ENCODE results near the gene IL12B. TPM values are rescaled to one million over a fixed set of nuclear protein-coding genes. Genes with fewer than 3 reads are reported as not detected.

The IL12B gene
- total and polyA plus RNA-seq, 5 donors from 2014 or later, result not detected

DNA sequence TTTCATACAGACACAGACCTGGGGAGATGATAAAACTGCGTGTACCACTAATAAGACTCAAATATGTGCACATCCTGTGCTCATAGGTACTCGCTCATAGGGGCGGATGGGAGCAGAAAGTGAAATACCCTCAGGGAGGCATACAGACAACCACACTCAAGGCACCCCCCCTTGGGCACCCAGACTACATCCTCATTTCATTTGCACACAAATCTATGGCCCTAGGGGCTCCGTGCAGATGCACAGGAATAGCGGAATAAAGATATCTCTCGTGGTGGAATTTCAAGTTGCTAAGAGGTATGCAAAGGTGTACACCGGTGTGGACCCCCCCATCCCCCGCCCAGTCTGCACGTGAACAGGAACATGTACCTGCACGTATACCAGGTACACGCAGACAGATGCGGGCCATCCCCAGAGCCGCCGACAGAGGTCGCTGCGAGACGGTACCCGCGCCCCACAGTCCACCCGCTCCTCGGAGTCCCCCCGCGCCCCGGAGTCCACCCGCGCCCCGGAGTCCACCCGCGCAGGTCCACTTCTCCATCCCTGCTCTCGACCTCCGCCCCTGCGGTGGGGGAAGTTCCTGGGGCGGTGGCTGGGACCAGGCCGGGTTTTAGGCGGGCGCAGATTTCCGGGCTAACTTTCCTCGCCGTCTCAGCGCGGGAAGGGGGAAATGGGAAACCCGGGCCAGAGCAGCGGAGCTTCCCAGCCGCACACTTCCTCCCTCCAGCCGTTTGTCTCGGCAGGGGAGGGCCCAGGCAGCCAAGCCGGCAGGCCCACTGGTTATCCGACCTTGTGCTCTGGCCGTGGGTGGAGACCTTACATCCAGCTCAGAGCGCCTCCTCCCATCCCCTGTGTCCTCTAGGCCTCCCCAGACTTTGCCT lies 1.0 kb upstream of the IL12B start:
- H3K27me3 Mint-ChIP-seq, result peaks cover 27% of the 10 kb centered on the region
- peaks cover 12% of the 10 kb centered on the region for H3K4me1 ChIP-seq (ENCODE audit: control insufficient read depth, insufficient read depth, low read length, poor library complexity, severe bottlenecking)
- H3K36me3 ChIP-seq (ENCODE audit: control insufficient read depth, insufficient read depth, low read length), result no peaks in the 10 kb centered on the region
- H3K27ac Mint-ChIP-seq, result peak overlapping the region in 2 of 3 donors; percentile 46 to 84
- peak overlapping the region; percentile 18 for H3K4me3 ChIP-seq (ENCODE audit: low read depth, low read length)
- DNase-seq (peak; percentile 53 to 67 (median 66)), ATAC-seq (ENCODE audit: low read depth in 2 of 2) (peak; percentile 77 to 88)
- peaks cover 2% of the 10 kb centered on the region for H3K36me3 Mint-ChIP-seq
- no peak overlapping the region for H3K27ac ChIP-seq (ENCODE audit: insufficient read depth, low read length, poor library complexity, severe bottlenecking)
- peaks cover 7 to 18% (median 10%) of the 10 kb centered on the region in 4 donors for H3K4me1 Mint-ChIP-seq
- no peaks in the 10 kb centered on the region for H3K9me3 Mint-ChIP-seq
- no peaks in the 10 kb centered on the region for H3K9me3 ChIP-seq (ENCODE audit: control insufficient read depth in 2 of 2, low read length in 2 of 2)
- peak overlapping the region; percentile 23 to 80 (median 72) for H3K4me3 Mint-ChIP-seq
- peaks cover 3% of the 10 kb centered on the region for H3K27me3 ChIP-seq (ENCODE audit: control insufficient read depth, insufficient read depth, low read length)

- Histone ChIP-seq H3K4me3 (ENCODE audit: low read depth, low read length) (no peak overlapping the region), H3K27ac (ENCODE audit: insufficient read depth, low read length, poor library complexity, severe bottlenecking) (no peak overlapping the region), H3K4me1 (ENCODE audit: control insufficient read depth, insufficient read depth, low read length, poor library complexity, severe bottlenecking) (no peaks in the 10 kb centered on the region), H3K27me3 (ENCODE audit: control insufficient read depth, insufficient read depth, low read length) (peaks cover 14% of the 10 kb centered on the region), H3K36me3 (ENCODE audit: control insufficient read depth, insufficient read depth, low read length) (no peaks in the 10 kb centered on the region), H3K9me3 (ENCODE audit: control insufficient read depth in 2 of 2, low read length in 2 of 2) (no peaks in the 10 kb centered on the region)
- Mint-ChIP-seq H3K27me3 (peaks cover 20% of the 10 kb centered on the region), H3K4me3 (no peak overlapping the region), H3K36me3 (peaks cover 2% of the 10 kb centered on the region), H3K9me3 (no peaks in the 10 kb centered on the region), H3K27ac (no peak overlapping the region), H3K4me1 (no peaks in the 10 kb centered on the region)
- ATAC-seq (ENCODE audit: low read depth in 2 of 2), result no peak
- DNase-seq, result no peak
These were observed 5.3 kb downstream of the IL12B start for GRCh38 chr5:159324986-159325385.

DNA sequence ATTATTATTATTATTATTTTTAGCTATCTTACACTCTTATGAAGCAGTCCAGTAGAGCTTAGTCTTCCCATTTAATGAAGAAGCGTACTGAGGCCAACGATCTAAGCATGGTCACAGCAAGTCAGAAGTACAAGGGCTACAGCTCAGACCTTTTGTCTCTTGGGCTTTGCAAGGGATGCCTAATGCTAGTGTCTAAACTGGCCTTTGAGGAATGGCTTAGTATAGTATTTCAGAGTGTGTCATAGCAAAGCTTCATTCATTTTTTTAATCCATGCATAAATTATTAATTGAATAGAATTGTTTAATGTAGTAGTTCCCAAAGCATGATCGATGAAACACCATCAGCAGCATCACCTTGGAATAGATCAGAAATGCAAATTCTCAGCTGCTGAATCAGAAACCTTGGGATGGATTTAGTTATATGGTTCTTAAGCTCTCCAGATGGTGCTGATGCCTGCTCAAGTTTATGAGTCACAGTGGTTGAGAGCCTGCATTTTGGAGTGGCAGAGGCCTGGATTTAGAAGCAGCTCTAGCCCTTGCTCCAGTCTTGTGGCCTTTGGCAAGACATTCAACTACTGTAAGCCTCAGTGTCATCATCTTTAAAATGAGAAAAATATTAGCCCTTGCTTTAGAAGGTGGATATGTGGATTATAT lies 6.1 kb downstream of the IL12B start:
- no peak for ATAC-seq (ENCODE audit: low read depth in 2 of 2)
- H3K4me3 ChIP-seq (ENCODE audit: low read depth, low read length), result no peak overlapping the region
- Mint-ChIP-seq H3K4me1 (no peaks in the 10 kb centered on the region), H3K27me3 (peaks cover 16% of the 10 kb centered on the region), H3K27ac (no peak overlapping the region), H3K4me3 (no peak overlapping the region), H3K9me3 (no peaks in the 10 kb centered on the region), H3K36me3 (peaks cover 2% of the 10 kb centered on the region)
- peaks cover 14% of the 10 kb centered on the region for H3K27me3 ChIP-seq (ENCODE audit: control insufficient read depth, insufficient read depth, low read length)
- no peaks in the 10 kb centered on the region for H3K9me3 ChIP-seq (ENCODE audit: control insufficient read depth in 2 of 2, low read length in 2 of 2)
- H3K36me3 ChIP-seq (ENCODE audit: control insufficient read depth, insufficient read depth, low read length), result no peaks in the 10 kb centered on the region
- H3K27ac ChIP-seq (ENCODE audit: insufficient read depth, low read length, poor library complexity, severe bottlenecking), result no peak overlapping the region
- no peak for DNase-seq
- H3K4me1 ChIP-seq (ENCODE audit: control insufficient read depth, insufficient read depth, low read length, poor library complexity, severe bottlenecking), result no peaks in the 10 kb centered on the region

DNA sequence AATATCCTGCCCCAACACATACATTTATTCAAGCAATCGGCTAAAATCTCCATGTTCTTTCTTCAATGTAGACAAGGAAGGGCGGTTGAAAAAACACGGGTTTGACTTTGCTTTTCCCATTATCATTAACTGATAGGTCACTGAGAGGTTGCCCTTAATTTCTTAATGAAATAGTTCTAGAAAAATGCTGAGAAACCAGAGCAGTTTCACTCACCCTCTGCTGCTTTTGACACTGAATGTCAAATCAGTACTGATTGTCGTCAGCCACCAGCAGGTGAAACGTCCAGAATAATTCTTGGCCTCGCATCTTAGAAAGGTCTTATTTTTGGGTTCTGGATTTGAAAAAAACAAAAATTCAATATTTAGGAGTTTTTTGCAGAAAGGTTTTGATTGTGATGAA lies 8.1 kb downstream of the IL12B start:
- no peak overlapping the region for H3K4me3 Mint-ChIP-seq
- peaks cover 12% of the 10 kb centered on the region for H3K27me3 Mint-ChIP-seq
- peaks cover 2% of the 10 kb centered on the region for H3K36me3 Mint-ChIP-seq

GRCh38 chr5:159319832-159320231 lies 10.5 kb downstream of the IL12B start:
- Histone ChIP-seq H3K4me1 (ENCODE audit: control insufficient read depth, insufficient read depth, low read length, poor library complexity, severe bottlenecking) (no peaks in the 10 kb centered on the region), H3K4me3 (ENCODE audit: low read depth, low read length) (no peak overlapping the region), H3K36me3 (ENCODE audit: control insufficient read depth, insufficient read depth, low read length) (no peaks in the 10 kb centered on the region), H3K27me3 (ENCODE audit: control insufficient read depth, insufficient read depth, low read length) (peaks cover 6% of the 10 kb centered on the region), H3K27ac (ENCODE audit: insufficient read depth, low read length, poor library complexity, severe bottlenecking) (no peak overlapping the region), H3K9me3 (ENCODE audit: control insufficient read depth in 2 of 2, low read length in 2 of 2) (no peaks in the 10 kb centered on the region)
- ATAC-seq (ENCODE audit: low read depth in 2 of 2) (no peak), DNase-seq (no peak)
- H3K9me3 Mint-ChIP-seq, result no peaks in the 10 kb centered on the region
- peaks cover 11% of the 10 kb centered on the region for H3K27me3 Mint-ChIP-seq
- no peaks in the 10 kb centered on the region for H3K4me1 Mint-ChIP-seq
- H3K36me3 Mint-ChIP-seq, result no peaks in the 10 kb centered on the region
- H3K27ac Mint-ChIP-seq, result no peak overlapping the region
- H3K4me3 Mint-ChIP-seq, result no peak overlapping the region

More for the DNA sequence above, 8.1 kb downstream of the IL12B start:
- DNase-seq (no peak), ATAC-seq (ENCODE audit: low read depth in 2 of 2) (no peak)
- H3K36me3 ChIP-seq (ENCODE audit: control insufficient read depth, insufficient read depth, low read length), result no peaks in the 10 kb centered on the region
- H3K4me1 ChIP-seq (ENCODE audit: control insufficient read depth, insufficient read depth, low read length, poor library complexity, severe bottlenecking), result no peaks in the 10 kb centered on the region
- no peak overlapping the region for H3K27ac ChIP-seq (ENCODE audit: insufficient read depth, low read length, poor library complexity, severe bottlenecking)
- H3K27ac Mint-ChIP-seq, result no peak overlapping the region
- peaks cover 14% of the 10 kb centered on the region for H3K27me3 ChIP-seq (ENCODE audit: control insufficient read depth, insufficient read depth, low read length)
- H3K4me3 ChIP-seq (ENCODE audit: low read depth, low read length), result no peak overlapping the region
- H3K9me3 ChIP-seq (ENCODE audit: control insufficient read depth in 2 of 2, low read length in 2 of 2), result no peaks in the 10 kb centered on the region
- no peaks in the 10 kb centered on the region for H3K4me1 Mint-ChIP-seq
- H3K9me3 Mint-ChIP-seq, result no peaks in the 10 kb centered on the region

- H3K4me3 Mint-ChIP-seq, result no peak overlapping the region
- peaks cover 6% of the 10 kb centered on the region for H3K27me3 ChIP-seq (ENCODE audit: control insufficient read depth, insufficient read depth, low read length)
- H3K27me3 Mint-ChIP-seq, result peaks cover 11% of the 10 kb centered on the region
- no peak overlapping the region for H3K4me3 ChIP-seq (ENCODE audit: low read depth, low read length)
- H3K27ac ChIP-seq (ENCODE audit: insufficient read depth, low read length, poor library complexity, severe bottlenecking), result no peak overlapping the region
- no peaks in the 10 kb centered on the region for H3K4me1 ChIP-seq (ENCODE audit: control insufficient read depth, insufficient read depth, low read length, poor library complexity, severe bottlenecking)
- H3K4me1 Mint-ChIP-seq, result no peaks in the 10 kb centered on the region
- no peaks in the 10 kb centered on the region for H3K36me3 ChIP-seq (ENCODE audit: control insufficient read depth, insufficient read depth, low read length)
- H3K9me3 Mint-ChIP-seq, result no peaks in the 10 kb centered on the region
- no peak for ATAC-seq (ENCODE audit: low read depth in 2 of 2)
- H3K9me3 ChIP-seq (ENCODE audit: control insufficient read depth in 2 of 2, low read length in 2 of 2), result no peaks in the 10 kb centered on the region
- DNase-seq, result no peak
- H3K36me3 Mint-ChIP-seq, result no peaks in the 10 kb centered on the region
- H3K27ac Mint-ChIP-seq, result no peak overlapping the region
These were observed 10.9 kb downstream of the IL12B start for GRCh38 chr5:159319363-159319762.

DNA sequence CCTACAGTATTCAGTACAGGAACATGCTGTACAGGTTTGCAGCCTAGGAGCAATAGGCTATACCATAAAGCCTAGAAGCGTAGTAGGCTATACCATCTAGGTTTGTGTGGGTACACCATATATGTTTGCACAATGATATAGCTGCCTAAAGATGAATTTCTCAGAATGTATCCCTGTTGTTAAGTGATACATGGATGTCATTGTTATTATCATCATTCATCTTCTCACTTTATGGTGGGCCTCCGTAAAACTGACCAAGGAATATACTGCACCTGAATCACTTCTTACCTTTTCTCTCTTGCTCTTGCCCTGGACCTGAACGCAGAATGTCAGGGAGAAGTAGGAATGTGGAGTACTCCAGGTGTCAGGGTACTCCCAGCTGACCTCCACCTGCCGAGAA lies 11.8 kb downstream of the IL12B start:
- Histone ChIP-seq H3K36me3 (ENCODE audit: control insufficient read depth, insufficient read depth, low read length) (no peaks in the 10 kb centered on the region), H3K27me3 (ENCODE audit: control insufficient read depth, insufficient read depth, low read length) (peaks cover 2% of the 10 kb centered on the region), H3K27ac (ENCODE audit: insufficient read depth, low read length, poor library complexity, severe bottlenecking) (no peak overlapping the region), H3K9me3 (ENCODE audit: control insufficient read depth in 2 of 2, low read length in 2 of 2) (no peaks in the 10 kb centered on the region), H3K4me3 (ENCODE audit: low read depth, low read length) (no peak overlapping the region), H3K4me1 (ENCODE audit: control insufficient read depth, insufficient read depth, low read length, poor library complexity, severe bottlenecking) (no peaks in the 10 kb centered on the region)
- no peak for ATAC-seq (ENCODE audit: low read depth in 2 of 2)
- H3K36me3 Mint-ChIP-seq, result no peaks in the 10 kb centered on the region
- H3K4me1 Mint-ChIP-seq, result no peaks in the 10 kb centered on the region
- no peak overlapping the region for H3K27ac Mint-ChIP-seq
- DNase-seq, result no peak
- H3K9me3 Mint-ChIP-seq, result no peaks in the 10 kb centered on the region
- H3K27me3 Mint-ChIP-seq, result peaks cover 15% of the 10 kb centered on the region
- H3K4me3 Mint-ChIP-seq, result no peak overlapping the region

Data from CD4-positive, CD25-positive, alpha-beta regulatory T cell (primary cell).